ENCODE data around the gene CCL28.

The CCL28 gene

GRCh38 chr5:43357067-43357466, 55.1 kb downstream of the CCL28 start:
- DNase-seq = no peak

DNA sequence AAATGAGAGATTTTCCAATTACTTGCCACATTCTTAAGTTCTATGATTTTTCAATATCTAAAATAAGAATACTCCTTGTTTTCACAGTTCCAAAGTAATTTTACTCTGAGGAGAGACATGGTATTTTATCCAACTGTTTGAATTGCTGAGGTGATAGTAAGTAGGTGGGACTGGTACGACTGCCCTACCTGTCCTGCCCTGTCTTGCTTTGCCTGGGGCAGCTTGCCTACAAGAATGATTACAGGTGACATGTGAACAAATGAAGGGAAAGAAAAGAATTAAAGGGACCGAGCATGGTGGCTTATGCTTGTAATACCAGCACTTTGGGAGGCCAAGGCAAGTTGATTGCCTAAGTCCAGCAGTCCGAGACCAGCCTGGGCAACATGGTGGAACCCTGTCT, 57.4 kb downstream of the CCL28 start:
- no peak for DNase-seq

DNA sequence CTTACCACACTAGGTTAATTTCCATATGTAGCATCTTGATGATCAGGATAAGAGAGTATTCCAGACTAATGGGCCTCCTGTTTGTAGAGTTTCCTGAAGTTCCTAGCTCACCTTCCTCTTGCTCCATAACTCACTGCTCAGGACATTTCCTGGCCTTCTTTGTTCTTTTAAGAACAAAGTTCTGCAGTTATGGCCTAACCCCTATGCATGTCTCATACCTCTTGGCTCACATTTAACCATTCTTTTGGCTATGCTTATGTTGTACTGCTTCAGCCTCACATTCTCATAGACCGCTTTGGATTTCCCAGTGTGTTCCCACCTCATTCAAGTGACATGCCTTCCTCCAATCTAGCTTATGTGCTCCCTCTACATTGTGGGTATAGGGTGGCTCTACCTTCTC, 58.5 kb downstream of the CCL28 start:
- no peak for DNase-seq

DNA sequence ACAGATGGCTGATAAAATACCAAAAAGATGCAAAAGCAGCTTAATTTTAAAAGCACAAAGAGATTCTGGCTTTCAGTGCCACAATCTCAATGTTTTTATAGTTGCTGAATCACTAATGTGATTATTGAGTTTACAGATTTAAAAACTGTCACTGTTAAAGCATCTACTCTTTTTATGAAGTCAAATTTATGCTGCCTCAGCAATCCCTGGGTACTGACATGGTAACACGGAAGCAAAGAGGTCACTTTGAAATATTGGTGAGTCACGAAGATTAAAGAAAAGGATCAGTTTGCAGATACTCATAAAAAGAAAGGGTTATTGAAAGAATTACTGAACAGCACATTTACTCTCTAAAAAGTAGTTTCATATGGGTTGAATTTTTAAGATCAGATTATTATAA, 59.3 kb downstream of the CCL28 start:
- DNase-seq = no peak

GRCh38 chr5:43352131-43352530, 60.1 kb downstream of the CCL28 start:
- no peak for DNase-seq

GRCh38 chr5:43348861-43349363, 63.3 kb downstream of the CCL28 start:
- no peak for DNase-seq

DNA sequence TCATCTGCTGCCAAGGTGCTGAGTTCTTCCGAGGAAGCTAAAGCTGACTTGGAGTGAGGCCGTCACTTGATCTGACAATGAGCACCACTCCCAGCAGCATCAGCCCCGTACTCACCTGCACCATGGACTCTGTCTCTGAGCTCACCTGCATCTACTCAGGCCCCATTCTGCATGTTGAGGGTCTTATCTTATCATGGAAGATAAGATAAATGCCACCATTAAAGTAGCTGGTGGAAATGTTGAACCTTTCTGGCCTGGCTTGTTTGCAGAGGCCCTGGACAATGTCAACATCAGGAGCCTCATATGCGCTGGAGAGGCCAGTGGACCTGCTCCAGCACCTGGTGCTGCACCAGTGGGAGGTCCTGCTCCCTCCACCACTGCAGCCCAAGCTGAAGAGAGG, 64.0 kb downstream of the CCL28 start:
- no peak for DNase-seq

- no peak for DNase-seq
These were observed 73.3 kb downstream of the CCL28 start for GRCh38 chr5:43338862-43339261.

DNA sequence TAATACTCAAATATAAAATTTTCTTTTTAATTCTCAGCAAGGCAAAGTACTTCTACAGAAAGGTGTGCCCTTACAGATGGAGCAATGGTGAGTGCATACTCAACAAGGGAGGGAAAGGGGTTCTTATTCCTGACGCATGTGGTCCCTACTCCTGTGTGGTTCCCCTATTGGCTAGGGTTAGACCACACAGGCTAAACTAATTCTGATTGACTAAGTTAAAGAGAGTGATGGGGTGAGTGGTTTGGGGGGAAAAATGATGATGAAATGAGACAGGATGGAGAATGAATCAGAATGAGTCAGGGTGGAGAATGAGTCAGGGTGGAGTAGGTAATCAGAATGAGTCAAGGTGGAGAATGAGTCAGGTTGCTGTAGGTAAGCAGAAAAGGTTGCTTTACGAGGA, 76.0 kb downstream of the CCL28 start:
- no peak for DNase-seq

DNA sequence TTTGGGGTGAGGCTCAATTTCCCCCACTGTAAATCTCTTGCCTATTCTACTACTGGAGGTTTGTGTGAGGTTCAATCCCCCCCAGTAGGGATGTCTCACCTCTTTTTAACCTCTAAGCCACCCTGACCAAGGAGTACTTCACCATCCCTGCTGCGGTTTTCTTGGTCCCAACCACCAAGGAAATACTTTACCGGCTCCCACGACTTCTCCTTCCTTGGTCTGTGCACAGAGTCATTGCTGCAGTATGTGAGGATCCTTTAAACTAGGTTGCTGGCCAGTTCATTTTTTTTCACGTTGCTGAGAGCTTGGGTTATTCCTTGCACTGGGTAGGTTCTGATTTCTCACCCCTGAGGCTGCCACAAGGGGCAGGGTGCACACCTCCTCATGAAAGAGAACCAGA, 76.5 kb downstream of the CCL28 start:
- DNase-seq = no peak

GRCh38 chr5:43332401-43332800, 79.8 kb downstream of the CCL28 start:
- peak; percentile 4 for DNase-seq

Data from fibroblast of skin of scalp (primary cell).